Measurements from ENCODE around the gene ACSS1. TPM values are rescaled to one million over a fixed set of nuclear protein-coding genes. Genes with fewer than 3 reads are reported as not detected.

Gene ACSS1
- total RNA-seq, 1 experiment from 2014 or later = 12.8 TPM

DNA sequence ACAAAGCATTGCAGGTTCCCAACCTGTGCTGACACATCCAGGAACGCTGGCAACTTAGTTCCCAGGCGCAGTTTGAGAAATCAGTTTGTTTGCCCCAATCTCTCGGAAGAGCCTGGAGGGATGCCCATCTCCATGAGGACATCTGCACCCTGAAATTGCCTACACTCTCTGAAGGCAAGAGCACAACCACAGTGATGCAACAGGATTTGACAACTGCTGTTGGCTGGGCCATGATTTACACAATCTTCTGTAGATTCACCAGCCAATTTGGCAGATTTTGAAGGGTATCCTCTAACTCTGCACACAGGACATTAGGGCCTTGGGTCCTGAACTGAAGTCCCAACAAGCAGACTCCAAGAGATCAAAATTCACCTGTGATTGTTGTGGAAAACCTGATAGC is 68.8 kb downstream of the ACSS1 start:
- H3K4me3 ChIP-seq = no peak overlapping the region
- H3K4me1 ChIP-seq (replicated peaks; ENCODE audit: insufficient read depth) = peaks cover 31% of the 10 kb centered on the region
- intact Hi-C loops (cut with micrococcal nuclease; ENCODE audit: unreplicated experiment) = no loop called here
- BruUV-seq (replicated peaks) = no TSS peak
- peaks cover 6% of the 10 kb centered on the region; the same call in 1 of the 2 replicates for H3F3A ChIP-seq (ENCODE audit: insufficient read depth, low read depth)
- no peaks in the 10 kb centered on the region for H3K36me3 ChIP-seq (ENCODE audit: low read depth)
- H3K27ac ChIP-seq = no peak overlapping the region
- DNase-seq = no peak
- peaks cover 66% of the 10 kb centered on the region for H3K79me2 ChIP-seq (ENCODE audit: low read depth)
- no peaks in the 10 kb centered on the region for H4K20me1 ChIP-seq (ENCODE audit: insufficient read depth)
- H3K9me3 ChIP-seq (ENCODE audit: insufficient read depth, low read depth) = no peaks in the 10 kb centered on the region
- no peak overlapping the region for H2AFZ ChIP-seq
- ChIA-PET CTCF (interaction anchor here (0.7 kb wide), 1 partner anchor 891 kb away, joined by 5 read pairs; no protein-coding TSS in a partner anchor), POLR2A (ENCODE audit: unreplicated experiment) (no interaction called here)
- TF ChIP-seq CTCF (conservative IDR thresholded peaks at IDR 0.05) (no peak), EZH2 (IDR thresholded peaks at IDR 0.05; ENCODE audit: low read depth) (no peak)
- no peaks in the 10 kb centered on the region for H3K9me2 ChIP-seq (ENCODE audit: insufficient read depth)
- H3K4me2 ChIP-seq = no peak overlapping the region
- H3K27me3 ChIP-seq (ENCODE audit: insufficient read depth, low read depth) = no peaks in the 10 kb centered on the region

- peaks cover 21% of the 10 kb centered on the region for H3K4me1 ChIP-seq (replicated peaks; ENCODE audit: insufficient read depth)
- H3K79me2 ChIP-seq (ENCODE audit: low read depth) = peaks cover 66% of the 10 kb centered on the region
- intact Hi-C loops (cut with micrococcal nuclease; ENCODE audit: unreplicated experiment) = no loop called here
- no peaks in the 10 kb centered on the region for H4K20me1 ChIP-seq (ENCODE audit: insufficient read depth)
- H3K4me2 ChIP-seq = no peak overlapping the region
- no peaks in the 10 kb centered on the region for H3K9me3 ChIP-seq (ENCODE audit: insufficient read depth, low read depth)
- H3K36me3 ChIP-seq (ENCODE audit: low read depth) = peaks cover 6% of the 10 kb centered on the region
- DNase-seq = no peak
- no peak overlapping the region for H3K27ac ChIP-seq
- H3F3A ChIP-seq (ENCODE audit: insufficient read depth, low read depth) = peaks cover 2% of the 10 kb centered on the region; the same call in 1 of the 2 replicates
- no peak overlapping the region for H2AFZ ChIP-seq
- H3K27me3 ChIP-seq (ENCODE audit: insufficient read depth, low read depth) = no peaks in the 10 kb centered on the region
- no peak for TF ChIP-seq EZH2 (IDR thresholded peaks at IDR 0.05; ENCODE audit: low read depth)
- no peak overlapping the region for H3K4me3 ChIP-seq
- CTCF ChIA-PET = no interaction called here
- POLR2A ChIA-PET (ENCODE audit: unreplicated experiment) = no interaction called here
- no peaks in the 10 kb centered on the region for H3K9me2 ChIP-seq (ENCODE audit: insufficient read depth)
- BruUV-seq (replicated peaks) = no TSS peak
Observed at GRCh38 chr20:24987873-24988835, 69.8 kb downstream of the ACSS1 start.

DNA sequence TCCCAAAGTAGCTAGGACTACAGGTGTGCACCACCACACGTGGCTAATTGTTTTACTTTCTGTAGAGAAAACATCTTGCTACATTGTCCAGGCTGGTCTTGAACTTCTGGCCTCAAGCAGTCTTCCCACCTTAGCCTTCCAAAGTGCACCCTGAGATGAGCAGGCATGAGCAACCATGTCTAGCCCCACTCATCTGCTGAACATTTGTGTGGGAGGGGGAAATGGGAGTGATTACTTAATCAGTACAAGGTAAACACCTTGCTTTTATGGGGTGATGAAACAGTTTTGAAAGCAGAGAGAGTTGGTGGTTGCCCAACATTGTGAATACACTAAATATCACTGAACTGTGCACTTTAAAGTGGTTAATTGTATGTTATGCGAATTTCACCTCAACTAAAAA is 70.7 kb downstream of the ACSS1 start:
- intact Hi-C loops (cut with micrococcal nuclease; ENCODE audit: unreplicated experiment) = no loop called here
- no peaks in the 10 kb centered on the region for H4K20me1 ChIP-seq (ENCODE audit: insufficient read depth)
- peaks cover 15% of the 10 kb centered on the region for H3K36me3 ChIP-seq (ENCODE audit: low read depth)
- H3K4me2 ChIP-seq = no peak overlapping the region
- H3K9me2 ChIP-seq (ENCODE audit: insufficient read depth) = no peaks in the 10 kb centered on the region
- CTCF ChIA-PET = no interaction called here
- POLR2A ChIA-PET (ENCODE audit: unreplicated experiment) = no interaction called here
- TF ChIP-seq EZH2 (IDR thresholded peaks at IDR 0.05; ENCODE audit: low read depth) = no peak
- no peak for TF ChIP-seq CTCF (conservative IDR thresholded peaks at IDR 0.05)
- peaks cover 65% of the 10 kb centered on the region for H3K79me2 ChIP-seq (ENCODE audit: low read depth)
- H3K27ac ChIP-seq = no peak overlapping the region
- BruUV-seq (replicated peaks) = no TSS peak
- H3K27me3 ChIP-seq (ENCODE audit: insufficient read depth, low read depth) = no peaks in the 10 kb centered on the region
- H3K4me1 ChIP-seq (replicated peaks; ENCODE audit: insufficient read depth) = peaks cover 18% of the 10 kb centered on the region
- H2AFZ ChIP-seq = no peak overlapping the region
- no peaks in the 10 kb centered on the region for H3F3A ChIP-seq (ENCODE audit: insufficient read depth, low read depth)
- no peaks in the 10 kb centered on the region for H3K9me3 ChIP-seq (ENCODE audit: insufficient read depth, low read depth)
- no peak overlapping the region for H3K4me3 ChIP-seq
- DNase-seq = no peak
